Prostate gland (tissue), 2 donors: ENCODE measurements around the gene SAT1.

Experiments
- POLR2A ChIP-seq: fragments of 450-650 bp; IDR thresholded peaks from one replicate; pipeline ENCODE4 v1.6.1; 2016; ENCODE audit warnings: antibody characterized with exemption, mild to moderate bottlenecking
- TF ChIP-seq, protein P1 (sequence below), 4 experiments: fragments of 200-600 bp in 2 of 4; fragments of 450-650 bp in 2 of 4; sonication (generic) in 2 of 4; IDR thresholded peaks; 1 replicate in 3 of 4; 2 replicates in 1 of 4; pipeline ENCODE4 v1.5.1; 2016 to 2019; ENCODE audit warnings: antibody characterized with exemption in 4 of 4, mild to moderate bottlenecking in 2 of 4, moderate library complexity in 2 of 4

DNA sequence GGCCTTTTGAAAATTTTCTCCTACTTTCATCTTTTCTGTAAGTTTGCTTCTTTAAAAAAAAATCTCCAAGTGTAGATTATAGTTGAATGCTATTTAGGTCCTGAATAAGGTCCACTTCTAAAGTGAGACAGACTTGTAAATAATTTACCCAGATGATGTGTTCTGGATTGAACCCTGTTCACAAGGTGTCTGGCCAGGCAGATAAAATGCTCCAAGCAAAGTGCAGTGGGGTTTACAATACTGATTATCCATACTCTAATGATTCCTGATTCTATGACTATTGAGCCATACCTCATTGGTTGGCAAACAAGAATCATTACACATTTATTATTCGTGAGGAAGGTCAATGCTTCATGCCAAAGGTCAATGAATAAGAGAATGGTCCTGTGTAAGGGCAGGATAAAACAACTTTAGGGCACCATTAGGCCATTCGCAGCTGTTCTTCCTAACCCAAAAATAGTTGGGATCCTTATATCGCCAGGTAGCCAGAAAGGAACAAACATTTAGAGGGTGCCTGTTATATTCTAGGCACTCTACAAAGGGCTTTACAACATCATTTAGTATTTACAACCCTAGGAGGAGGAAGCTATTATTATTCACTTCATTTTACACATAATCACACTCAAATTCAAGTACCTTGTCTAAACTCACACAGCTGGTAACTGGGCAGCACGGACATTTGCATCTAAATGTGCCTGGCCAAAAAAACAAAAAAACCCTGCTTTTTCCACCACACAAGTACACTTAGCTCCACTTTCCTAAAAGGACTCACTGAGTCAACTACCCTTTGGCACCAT is 18.6 kb upstream of the SAT1 start:
- TF ChIP-seq, protein P1, sequence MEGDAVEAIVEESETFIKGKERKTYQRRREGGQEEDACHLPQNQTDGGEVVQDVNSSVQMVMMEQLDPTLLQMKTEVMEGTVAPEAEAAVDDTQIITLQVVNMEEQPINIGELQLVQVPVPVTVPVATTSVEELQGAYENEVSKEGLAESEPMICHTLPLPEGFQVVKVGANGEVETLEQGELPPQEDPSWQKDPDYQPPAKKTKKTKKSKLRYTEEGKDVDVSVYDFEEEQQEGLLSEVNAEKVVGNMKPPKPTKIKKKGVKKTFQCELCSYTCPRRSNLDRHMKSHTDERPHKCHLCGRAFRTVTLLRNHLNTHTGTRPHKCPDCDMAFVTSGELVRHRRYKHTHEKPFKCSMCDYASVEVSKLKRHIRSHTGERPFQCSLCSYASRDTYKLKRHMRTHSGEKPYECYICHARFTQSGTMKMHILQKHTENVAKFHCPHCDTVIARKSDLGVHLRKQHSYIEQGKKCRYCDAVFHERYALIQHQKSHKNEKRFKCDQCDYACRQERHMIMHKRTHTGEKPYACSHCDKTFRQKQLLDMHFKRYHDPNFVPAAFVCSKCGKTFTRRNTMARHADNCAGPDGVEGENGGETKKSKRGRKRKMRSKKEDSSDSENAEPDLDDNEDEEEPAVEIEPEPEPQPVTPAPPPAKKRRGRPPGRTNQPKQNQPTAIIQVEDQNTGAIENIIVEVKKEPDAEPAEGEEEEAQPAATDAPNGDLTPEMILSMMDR (IDR thresholded peaks at IDR 0.05), result no peak
- TF ChIP-seq POLR2A, result no peak
